Keratinocyte (primary cell): ENCODE results near the gene IMPDH2. TPM values are rescaled to one million over a fixed set of nuclear protein-coding genes. Genes with fewer than 3 reads are reported as not detected.

Experiments
- DNase-seq: peaks from one replicate; pipeline ENCODE4 v3.0.0-alpha.2; 2011; ENCODE audit warnings: low read depth, missing footprints, low spot score
- FAIRE-seq: peaks from 2 replicates; lab custom pipeline; 2011; peaks lifted over from hg19 to GRCh38; lab: Jason Lieb, UNC
- H2AFZ ChIP-seq: 2 replicates; pipeline ENCODE4 v1.6.0; 2012; ENCODE audit warnings: low read length, control low read depth, inconsistent platforms; ENCODE audit not compliant: control insufficient read depth
- H3K27ac ChIP-seq: 2 replicates; pipeline ENCODE4 v1.5.1; 2011; ENCODE audit warnings: low read length; ENCODE audit not compliant: control insufficient read depth, insufficient read depth
- H3K27me3 ChIP-seq: 3 replicates; pipeline ENCODE4 v1.6.0; 2011; ENCODE audit warnings: low read length; ENCODE audit not compliant: control insufficient read depth, insufficient read depth; ENCODE audit errors: extremely low read depth
- H3K36me3 ChIP-seq, 2 experiments: 2 replicates in 1 of 2; 3 replicates in 1 of 2; pipeline ENCODE4 v1.5.1; 2011; ENCODE audit warnings: low read length in 2 of 2, mild to moderate bottlenecking in 1 of 2; ENCODE audit not compliant: control insufficient read depth in 2 of 2, insufficient read depth in 2 of 2; ENCODE audit errors: extremely low read depth in 1 of 2
- H3K4me1 ChIP-seq: 3 replicates; pipeline ENCODE4 v1.5.1; 2011; ENCODE audit warnings: low read length; ENCODE audit not compliant: control insufficient read depth, insufficient read depth; ENCODE audit errors: extremely low read depth
- H3K4me2 ChIP-seq: 3 replicates; pipeline ENCODE4 v1.6.0; 2011; ENCODE audit warnings: low read depth, low read length; ENCODE audit not compliant: control insufficient read depth, insufficient read depth; ENCODE audit errors: extremely low read depth
- H3K4me3 ChIP-seq, 3 experiments: fragments of 200-600 bp in 1 of 3; sonication (generic) in 1 of 3; 2 replicates in 2 of 3; 3 replicates in 1 of 3; pipeline ENCODE4 v1.5.1; 2011 to 2016; ENCODE audit warnings: low read length in 3 of 3, mild to moderate bottlenecking in 3 of 3, control low read depth in 2 of 3, inconsistent platforms in 1 of 3, low read depth in 1 of 3, mixed read lengths in 1 of 3, mixed run types in 1 of 3, moderate library complexity in 1 of 3; ENCODE audit not compliant: control insufficient read depth in 2 of 3, insufficient read depth in 2 of 3; ENCODE audit errors: extremely low read depth in 1 of 3
- H3K79me2 ChIP-seq: 2 replicates; pipeline ENCODE4 v1.6.0; 2012; ENCODE audit warnings: low read length; ENCODE audit not compliant: control insufficient read depth, insufficient read depth
- H3K9ac ChIP-seq: 3 replicates; pipeline ENCODE4 v1.6.0; 2011; ENCODE audit warnings: low read length; ENCODE audit not compliant: control insufficient read depth, insufficient read depth; ENCODE audit errors: extremely low read depth
- H3K9me1 ChIP-seq: 3 replicates; pipeline ENCODE4 v1.6.0; 2011; ENCODE audit warnings: low read length; ENCODE audit not compliant: control insufficient read depth, insufficient read depth; ENCODE audit errors: extremely low read depth
- H3K9me3 ChIP-seq: 2 replicates; pipeline ENCODE4 v1.5.1; 2012; ENCODE audit warnings: low read depth, low read length; ENCODE audit not compliant: control insufficient read depth
- H4K20me1 ChIP-seq: 3 replicates; pipeline ENCODE4 v1.6.0; 2011; ENCODE audit warnings: low read length; ENCODE audit not compliant: control insufficient read depth, insufficient read depth; ENCODE audit errors: extremely low read depth
- EZH2 ChIP-seq: IDR thresholded peaks from one replicate; pipeline ENCODE4 v1.6.1; 2012; ENCODE audit warnings: inconsistent platforms, mild to moderate bottlenecking, low read length, moderate library complexity
- dilution Hi-C: fragments of 300-500 bp; cut with MboI; formaldehyde crosslinking; loops from one replicate; pipeline ENCODE4 v1.7.0; 2020; ENCODE audit warnings: low sequenced_read_pairs; ENCODE audit not compliant: extremely low pct_ligation_motif_present
- polyA plus RNA-seq, 5 experiments: library from polyadenylated mRNA; depleted of rRNA in 3 of 5; stranded (reverse) in 3 of 5; stranded (forward) in 1 of 5; unstranded in 1 of 5; fragments of >200 nt; gene quantifications; 1 replicate in 1 of 5; 2 replicates in 3 of 5; 3 replicates in 1 of 5; pipeline versions ENCODE4 v1.2.1 to v1.2.3, GENCODE V29; 2011 to 2012; ENCODE audit warnings: missing spikeins in 2 of 5, low read depth in 1 of 5, low replicate concordance in 1 of 5
- TF ChIP-seq, protein P1 (sequence below), 3 experiments: IDR thresholded peaks in 1 of 3; conservative IDR thresholded peaks in 1 of 3; optimal IDR thresholded peaks in 1 of 3; 2 replicates in 2 of 3; 3 replicates in 1 of 3; pipeline versions ENCODE3 to v1.5.1; 2011; ENCODE audit warnings: low read length in 3 of 3, mild to moderate bottlenecking in 3 of 3, moderate library complexity in 2 of 3, control low read depth in 1 of 3, inconsistent platforms in 1 of 3; ENCODE audit not compliant: insufficient read depth in 2 of 3; ENCODE audit errors: extremely low read depth in 1 of 3

The IMPDH2 gene
- polyA plus RNA-seq, 1 donor (not counting 4 experiments of a cell fraction or from before 2014, with no cell fraction given), result 221 TPM

DNA sequence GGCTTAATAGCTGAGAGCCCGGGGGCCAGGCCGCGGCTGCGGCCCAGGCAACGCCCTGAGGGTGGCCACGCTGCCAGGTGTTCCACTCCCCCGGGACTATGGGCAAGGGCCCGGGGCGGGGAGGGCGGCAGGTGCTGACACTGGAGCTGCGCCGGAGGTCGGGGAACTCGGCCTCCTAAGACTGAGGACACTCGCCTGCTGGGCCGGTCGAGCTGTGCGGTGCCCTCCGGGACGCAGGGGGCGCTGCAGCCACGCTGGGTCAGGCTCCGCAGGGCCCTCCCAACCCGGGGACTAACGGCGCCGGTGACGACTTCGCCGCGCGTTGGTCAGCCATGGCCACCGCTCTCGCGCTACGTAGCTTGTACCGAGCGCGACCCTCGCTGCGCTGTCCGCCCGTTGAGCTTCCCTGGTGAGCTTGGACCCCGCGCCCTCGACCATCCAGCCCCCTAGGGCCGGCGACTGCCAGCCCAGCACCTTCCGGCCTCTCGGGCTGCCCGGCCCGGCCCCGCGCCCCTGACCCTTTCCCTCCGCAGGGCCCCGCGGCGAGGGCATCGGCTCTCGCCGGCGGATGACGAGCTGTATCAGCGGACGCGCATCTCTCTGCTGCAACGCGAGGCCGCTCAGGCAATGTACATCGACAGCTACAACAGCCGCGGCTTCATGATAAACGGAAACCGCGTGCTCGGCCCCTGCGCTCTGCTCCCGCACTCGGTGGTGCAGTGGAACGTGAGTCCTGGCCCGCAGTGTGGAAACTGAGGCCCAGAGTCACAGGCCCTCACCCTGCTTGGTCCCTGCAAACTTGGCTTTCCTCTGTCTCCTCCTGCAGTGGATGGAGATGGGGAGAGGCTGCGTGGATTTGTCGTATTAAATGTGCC lies 7.1 kb downstream of the IMPDH2 start, which contains the start of gene NDUFAF3:
Gene NDUFAF3, plus strand, starts transcription at position 309 of the 875 bp plus-strand sequence. Its CDS starts 24 bp downstream, at position 333.
- peak within 1 kb of the TSS; percentile 80 to 97 (median 93) for H3K4me3 ChIP-seq
- H3K4me2 ChIP-seq, result peak within 1 kb of the TSS; percentile 99
- H4K20me1 ChIP-seq, result peaks cover 4% of the 10 kb centered on the region
- H2AFZ ChIP-seq, result peak within 1 kb of the TSS; percentile 86
- peaks cover 26 to 34% of the 10 kb centered on the region in 2 experiments for H3K36me3 ChIP-seq
- no peaks in the 10 kb centered on the region for H3K27me3 ChIP-seq
- TF ChIP-seq, protein P1, sequence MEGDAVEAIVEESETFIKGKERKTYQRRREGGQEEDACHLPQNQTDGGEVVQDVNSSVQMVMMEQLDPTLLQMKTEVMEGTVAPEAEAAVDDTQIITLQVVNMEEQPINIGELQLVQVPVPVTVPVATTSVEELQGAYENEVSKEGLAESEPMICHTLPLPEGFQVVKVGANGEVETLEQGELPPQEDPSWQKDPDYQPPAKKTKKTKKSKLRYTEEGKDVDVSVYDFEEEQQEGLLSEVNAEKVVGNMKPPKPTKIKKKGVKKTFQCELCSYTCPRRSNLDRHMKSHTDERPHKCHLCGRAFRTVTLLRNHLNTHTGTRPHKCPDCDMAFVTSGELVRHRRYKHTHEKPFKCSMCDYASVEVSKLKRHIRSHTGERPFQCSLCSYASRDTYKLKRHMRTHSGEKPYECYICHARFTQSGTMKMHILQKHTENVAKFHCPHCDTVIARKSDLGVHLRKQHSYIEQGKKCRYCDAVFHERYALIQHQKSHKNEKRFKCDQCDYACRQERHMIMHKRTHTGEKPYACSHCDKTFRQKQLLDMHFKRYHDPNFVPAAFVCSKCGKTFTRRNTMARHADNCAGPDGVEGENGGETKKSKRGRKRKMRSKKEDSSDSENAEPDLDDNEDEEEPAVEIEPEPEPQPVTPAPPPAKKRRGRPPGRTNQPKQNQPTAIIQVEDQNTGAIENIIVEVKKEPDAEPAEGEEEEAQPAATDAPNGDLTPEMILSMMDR (optimal IDR thresholded peaks at IDR 0.05 in 1 of 3, IDR thresholded peaks at IDR 0.05 in 1 of 3, conservative IDR thresholded peaks at IDR 0.05 in 1 of 3; ENCODE audit: extremely low read depth in 1 of 3, insufficient read depth in 2 of 3, low read length in 3 of 3), result peak in 2 of 3 experiments; percentile 80 to 99
- no peak for TF ChIP-seq EZH2
- no peak for FAIRE-seq
- H3K9ac ChIP-seq, result peak within 1 kb of the TSS; percentile 90
- H3K27ac ChIP-seq, result peak within 1 kb of the TSS; percentile 91
- H3K9me1 ChIP-seq, result no peaks in the 10 kb centered on the region
- peaks cover 35% of the 10 kb centered on the region for H3K4me1 ChIP-seq
- dilution Hi-C loops, result no loop called here
- DNase-seq, result no peak
- H3K79me2 ChIP-seq, result peaks cover 63% of the 10 kb centered on the region
- no peaks in the 10 kb centered on the region for H3K9me3 ChIP-seq

DNA sequence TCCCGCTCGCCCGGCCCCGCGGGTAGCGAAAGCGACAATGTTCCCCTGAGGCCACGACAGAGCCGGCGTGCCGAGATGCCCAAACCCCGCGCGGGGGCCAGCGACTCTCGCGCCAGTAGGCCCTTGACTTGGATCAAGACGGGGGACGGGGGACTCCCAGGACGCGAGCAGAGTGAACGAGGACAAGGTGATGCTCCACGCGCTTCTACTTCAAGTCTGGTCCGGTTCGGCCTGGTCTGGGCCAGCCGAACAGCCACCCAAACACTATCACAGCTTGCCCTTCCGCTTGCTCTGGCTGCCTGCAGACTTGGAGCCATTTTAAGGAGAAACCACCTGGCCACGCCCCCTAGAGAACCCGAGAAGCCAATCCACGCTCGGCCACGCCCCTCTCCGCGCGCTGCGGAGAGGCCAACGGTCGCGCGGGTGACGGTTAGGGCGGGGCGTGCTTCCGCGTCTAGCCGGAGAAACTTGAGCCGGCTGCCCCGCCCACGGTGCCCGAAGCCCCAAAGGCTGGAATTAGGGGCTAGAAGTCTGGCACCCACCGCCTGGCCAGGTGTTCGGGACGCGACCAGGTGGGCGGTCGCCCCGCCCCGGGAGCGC lies 7.9 kb downstream of the IMPDH2 start:
- H3K27me3 ChIP-seq, result no peaks in the 10 kb centered on the region
- H3K4me2 ChIP-seq, result peak overlapping the region; percentile 99
- DNase-seq (peak; percentile 71), FAIRE-seq (peak; percentile 39)
- dilution Hi-C loops, result no loop called here
- H3K27ac ChIP-seq, result peak overlapping the region; percentile 91
- peaks cover 57% of the 10 kb centered on the region for H3K79me2 ChIP-seq
- peak overlapping the region; percentile 90 for H3K9ac ChIP-seq
- TF ChIP-seq EZH2, result no peak
- TF ChIP-seq, protein P1 (optimal IDR thresholded peaks at IDR 0.05 in 1 of 3, IDR thresholded peaks at IDR 0.05 in 1 of 3, conservative IDR thresholded peaks at IDR 0.05 in 1 of 3; ENCODE audit: extremely low read depth in 1 of 3, insufficient read depth in 2 of 3, low read length in 3 of 3), result no peak
- peak overlapping the region; percentile 70 for H2AFZ ChIP-seq
- peak overlapping the region; percentile 80 to 97 (median 93) for H3K4me3 ChIP-seq
- H3K36me3 ChIP-seq, result peaks cover 22 to 30% of the 10 kb centered on the region in 2 experiments
- no peaks in the 10 kb centered on the region for H3K9me3 ChIP-seq
- H3K9me1 ChIP-seq, result no peaks in the 10 kb centered on the region
- peaks cover 4% of the 10 kb centered on the region for H4K20me1 ChIP-seq
- H3K4me1 ChIP-seq, result peaks cover 36% of the 10 kb centered on the region
